GM11168 (cell line): Measurements from ENCODE around the gene TNS1.

Experiments
- in situ Hi-C: fragments of 300-500 bp; cut with MboI; formaldehyde crosslinking; loops from one replicate; pipeline ENCODE4 v1.12.0; 2022; ENCODE audit warnings: low sequenced_read_pairs; ENCODE audit not compliant: unreplicated experiment

The TNS1 gene

GRCh38 chr2:217861334-217861877, 141.4 kb downstream of the TNS1 start:
- in situ Hi-C loops = no loop called here

- in situ Hi-C loops = no loop called here
These were observed 142.9 kb downstream of the TNS1 start for GRCh38 chr2:217859926-217860325.

GRCh38 chr2:217858519-217859491, 144.0 kb downstream of the TNS1 start:
- in situ Hi-C loops = no loop called here

GRCh38 chr2:217857624-217858506, 144.9 kb downstream of the TNS1 start:
- in situ Hi-C loops = no loop called here

- in situ Hi-C loops = no loop called here
These were observed 145.9 kb downstream of the TNS1 start for GRCh38 chr2:217856871-217857270.

- in situ Hi-C loops = no loop called here
These were observed 146.6 kb downstream of the TNS1 start for GRCh38 chr2:217856159-217856558.

GRCh38 chr2:217854684-217855420, 147.9 kb downstream of the TNS1 start:
- in situ Hi-C loops = no loop called here

GRCh38 chr2:217853961-217854360, 148.8 kb downstream of the TNS1 start:
- in situ Hi-C loops = no loop called here

GRCh38 chr2:217853301-217853881, 149.4 kb downstream of the TNS1 start:
- in situ Hi-C loops = no loop called here

- in situ Hi-C loops = no loop called here
These were observed 150.1 kb downstream of the TNS1 start for GRCh38 chr2:217852555-217853211.

- in situ Hi-C loops = no loop called here
These were observed 151.4 kb downstream of the TNS1 start for GRCh38 chr2:217851191-217852020.

- in situ Hi-C loops = no loop called here
These were observed 153.4 kb downstream of the TNS1 start for GRCh38 chr2:217849154-217849975.

- in situ Hi-C loops = no loop called here
These were observed 154.3 kb downstream of the TNS1 start for GRCh38 chr2:217848351-217848957.

- in situ Hi-C loops = no loop called here
These were observed 155.0 kb downstream of the TNS1 start for GRCh38 chr2:217847552-217848350.

- in situ Hi-C loops = no loop called here
These were observed 155.7 kb downstream of the TNS1 start for GRCh38 chr2:217847115-217847514.

- in situ Hi-C loops = no loop called here
These were observed 156.5 kb downstream of the TNS1 start for GRCh38 chr2:217846321-217846743.
